Trophoblast cell (in vitro differentiated cells and primary cell): ENCODE results near the gene SHISA5.

Source experiments
- DNase-seq, 2 donors: peaks; one replicate each; pipeline ENCODE4 v3.0.0-alpha.2; 2016
- H2AFZ ChIP-seq: 2 replicates; pipeline ENCODE4 v1.6.1; 2013; ENCODE audit warnings: low read length, moderate library complexity, mild to moderate bottlenecking; ENCODE audit not compliant: insufficient read depth, poor library complexity
- H2AK5ac ChIP-seq: 2 replicates; pipeline ENCODE4 v1.6.1; 2013; ENCODE audit warnings: mild to moderate bottlenecking, low read length
- H2BK120ac ChIP-seq: 2 replicates; pipeline ENCODE4 v1.6.1; 2013; ENCODE audit warnings: low read length, mild to moderate bottlenecking, moderate library complexity; ENCODE audit not compliant: insufficient read depth, poor library complexity
- H2BK12ac ChIP-seq: 2 replicates; pipeline ENCODE4 v1.6.1; 2013; ENCODE audit warnings: mild to moderate bottlenecking, low read length, moderate library complexity
- H2BK5ac ChIP-seq: 2 replicates; pipeline ENCODE4 v1.6.1; 2013; ENCODE audit warnings: low read length, low read depth, moderate library complexity, mild to moderate bottlenecking; ENCODE audit not compliant: poor library complexity
- H3K14ac ChIP-seq: 2 replicates; pipeline ENCODE4 v1.6.1; 2013; ENCODE audit warnings: mild to moderate bottlenecking, low read length
- H3K18ac ChIP-seq: 2 replicates; pipeline ENCODE4 v1.6.1; 2013; ENCODE audit warnings: mild to moderate bottlenecking, low read length
- H3K23ac ChIP-seq: 2 replicates; pipeline ENCODE4 v1.6.1; 2013; ENCODE audit warnings: low read length
- H3K27ac ChIP-seq: 2 replicates; pipeline ENCODE4 v1.5.1; 2013; ENCODE audit warnings: low read depth, mild to moderate bottlenecking, inconsistent platforms, low read length, moderate library complexity
- H3K27me3 ChIP-seq: 2 replicates; pipeline ENCODE4 v1.6.1; 2013; ENCODE audit warnings: inconsistent platforms, mild to moderate bottlenecking, low read length, moderate library complexity; ENCODE audit not compliant: insufficient read depth
- H3K36me3 ChIP-seq, 2 experiments: 1 replicate in 1 of 2; 2 replicates in 1 of 2; pipeline ENCODE4 v1.6.1; 2013; ENCODE audit warnings: low read length in 2 of 2, mild to moderate bottlenecking in 2 of 2, moderate library complexity in 1 of 2; ENCODE audit not compliant: insufficient read depth in 2 of 2, control insufficient read depth in 1 of 2
- H3K4ac ChIP-seq: 2 replicates; pipeline ENCODE4 v1.6.1; 2013; ENCODE audit warnings: low read depth, mild to moderate bottlenecking, low read length, moderate library complexity
- H3K4me1 ChIP-seq, 2 experiments: 1 replicate in 1 of 2; 2 replicates in 1 of 2; pipeline ENCODE4 v1.6.1; 2013; ENCODE audit warnings: low read length in 2 of 2, mild to moderate bottlenecking in 2 of 2, moderate library complexity in 1 of 2; ENCODE audit not compliant: insufficient read depth in 2 of 2, control insufficient read depth in 1 of 2
- H3K4me2 ChIP-seq: 2 replicates; pipeline ENCODE4 v1.6.1; 2013; ENCODE audit warnings: inconsistent platforms, mild to moderate bottlenecking, low read length, moderate library complexity
- H3K4me3 ChIP-seq: 2 replicates; pipeline ENCODE4 v1.5.1; 2013; ENCODE audit warnings: mild to moderate bottlenecking, low read depth, low read length, inconsistent platforms
- H3K79me1 ChIP-seq: one replicate; pipeline ENCODE4 v1.6.1; 2013; ENCODE audit warnings: low read length
- H3K79me2 ChIP-seq: 2 replicates; pipeline ENCODE4 v1.6.1; 2013; ENCODE audit warnings: low read length, mild to moderate bottlenecking; ENCODE audit not compliant: control insufficient read depth, insufficient read depth, poor library complexity
- H3K9ac ChIP-seq: 2 replicates; pipeline ENCODE4 v1.6.1; 2013; ENCODE audit warnings: mild to moderate bottlenecking, low read length
- H3K9me3 ChIP-seq: 2 replicates; pipeline ENCODE4 v1.6.1; 2013; ENCODE audit warnings: low read depth, mild to moderate bottlenecking, control low read depth, inconsistent platforms, low read length; ENCODE audit not compliant: insufficient read depth
- H4K12ac ChIP-seq: 2 replicates; pipeline ENCODE4 v1.6.1; 2013; ENCODE audit warnings: low read depth, mild to moderate bottlenecking, low read length, moderate library complexity
- H4K8ac ChIP-seq: 2 replicates; pipeline ENCODE4 v1.6.1; 2013; ENCODE audit warnings: low read depth, mild to moderate bottlenecking, low read length, moderate library complexity
- H4K91ac ChIP-seq: one replicate; pipeline ENCODE4 v1.6.1; 2013; ENCODE audit warnings: low read depth, mild to moderate bottlenecking, low read length, moderate library complexity
- WGBS: extraction: QIAGEN DNeasy Blood & Tissue Kit; methylation state at CpG from one replicate; pipeline ENCODE4 v1.1.7; 2013; ENCODE audit warnings: missing lambda C conversion rate; ENCODE audit not compliant: insufficient read length, insufficient coverage; ENCODE audit errors: extremely low coverage; 5-methylcytosine and 5-hydroxymethylcytosine counted together

SHISA5 gene

GRCh38 chr3:48477959-48478520 is 25.9 kb downstream of the SHISA5 start:
- no peak overlapping the region for H3K4me3 ChIP-seq
- H3K9ac ChIP-seq: no peak overlapping the region
- no peaks in the 10 kb centered on the region for H3K27me3 ChIP-seq
- no peak overlapping the region for H3K4me2 ChIP-seq
- no peak overlapping the region for H3K23ac ChIP-seq
- no peaks in the 10 kb centered on the region for H3K79me2 ChIP-seq
- H3K4me1 ChIP-seq: peaks cover 3 to 10% of the 10 kb centered on the region in 2 experiments
- H3K36me3 ChIP-seq: peaks cover 15 to 23% of the 10 kb centered on the region in 2 experiments
- H4K12ac ChIP-seq: no peak overlapping the region
- H2BK12ac ChIP-seq: no peak overlapping the region
- no peak overlapping the region for H3K4ac ChIP-seq
- no peak overlapping the region for H2AFZ ChIP-seq
- H4K91ac ChIP-seq: no peak overlapping the region
- H4K8ac ChIP-seq: no peak overlapping the region
- H2AK5ac ChIP-seq: no peak overlapping the region
- H3K9me3 ChIP-seq: no peaks in the 10 kb centered on the region
- no peak overlapping the region for H3K14ac ChIP-seq
- no CpG with 5 or more reads among the region's 9 CpGs for WGBS
- H2BK120ac ChIP-seq: no peak overlapping the region
- no peak overlapping the region for H3K27ac ChIP-seq
- H2BK5ac ChIP-seq: no peak overlapping the region
- H3K79me1 ChIP-seq: peaks cover 6% of the 10 kb centered on the region
- H3K18ac ChIP-seq: no peak overlapping the region
- no peak for DNase-seq

GRCh38 chr3:48476426-48477053 is 27.4 kb downstream of the SHISA5 start:
- Histone ChIP-seq H3K14ac (no peak overlapping the region), H3K4me2 (no peak overlapping the region), H3K4me3 (no peak overlapping the region), H3K27ac (no peak overlapping the region), H3K36me3 (peaks cover 15 to 21% of the 10 kb centered on the region in 2 experiments), H3K23ac (no peak overlapping the region), H4K91ac (no peak overlapping the region), H3K9me3 (no peaks in the 10 kb centered on the region), H2BK5ac (no peak overlapping the region), H3K18ac (no peak overlapping the region), H3K4me1 (peaks cover 3 to 10% of the 10 kb centered on the region in 2 experiments), H2AFZ (no peak overlapping the region), H2BK120ac (no peak overlapping the region), H2AK5ac (no peak overlapping the region), H4K8ac (no peak overlapping the region), H3K79me2 (peaks cover 4% of the 10 kb centered on the region), H3K79me1 (peaks cover 12% of the 10 kb centered on the region), H3K4ac (no peak overlapping the region), H4K12ac (no peak overlapping the region), H2BK12ac (no peak overlapping the region), H3K9ac (no peak overlapping the region), H3K27me3 (no peaks in the 10 kb centered on the region)
- DNase-seq: no peak
- WGBS: no CpG with 5 or more reads among the region's 9 CpGs

- Histone ChIP-seq H4K91ac (no peak overlapping the region), H3K36me3 (peaks cover 18 to 21% of the 10 kb centered on the region in 2 experiments), H3K27ac (no peak overlapping the region), H2BK12ac (no peak overlapping the region), H3K23ac (no peak overlapping the region), H3K79me1 (peaks cover 12% of the 10 kb centered on the region), H3K9me3 (no peaks in the 10 kb centered on the region), H2BK5ac (no peak overlapping the region), H3K9ac (no peak overlapping the region), H4K12ac (peak overlapping the region; percentile 16), H2AK5ac (peak overlapping the region; percentile 64), H2AFZ (no peak overlapping the region), H2BK120ac (no peak overlapping the region), H3K18ac (no peak overlapping the region), H3K14ac (no peak overlapping the region), H4K8ac (no peak overlapping the region), H3K4me1 (peaks cover 9 to 13% of the 10 kb centered on the region in 2 experiments), H3K79me2 (peaks cover 4% of the 10 kb centered on the region), H3K4me3 (no peak overlapping the region), H3K4ac (no peak overlapping the region), H3K27me3 (no peaks in the 10 kb centered on the region), H3K4me2 (no peak overlapping the region)
- WGBS: no CpG with 5 or more reads among the region's 11 CpGs
- no peak for DNase-seq
Measured at GRCh38 chr3:48475188-48475587, 28.8 kb downstream of the SHISA5 start.

GRCh38 chr3:48474619-48475018 is 29.4 kb downstream of the SHISA5 start:
- no peak overlapping the region for H3K4me2 ChIP-seq
- no peaks in the 10 kb centered on the region for H3K9me3 ChIP-seq
- H3K79me1 ChIP-seq: peaks cover 12% of the 10 kb centered on the region
- no peak overlapping the region for H3K27ac ChIP-seq
- no peak overlapping the region for H2AK5ac ChIP-seq
- H3K14ac ChIP-seq: no peak overlapping the region
- H3K4ac ChIP-seq: no peak overlapping the region
- no peak overlapping the region for H3K4me3 ChIP-seq
- H4K91ac ChIP-seq: no peak overlapping the region
- peaks cover 9 to 15% of the 10 kb centered on the region in 2 experiments for H3K4me1 ChIP-seq
- no peak overlapping the region for H3K18ac ChIP-seq
- no CpG with 5 or more reads among the region's 4 CpGs for WGBS
- no peak overlapping the region for H3K23ac ChIP-seq
- H2BK12ac ChIP-seq: no peak overlapping the region
- H2BK120ac ChIP-seq: no peak overlapping the region
- no peak overlapping the region for H3K9ac ChIP-seq
- H2AFZ ChIP-seq: no peak overlapping the region
- no peak overlapping the region for H2BK5ac ChIP-seq
- peaks cover 4% of the 10 kb centered on the region for H3K79me2 ChIP-seq
- H3K36me3 ChIP-seq: peaks cover 19 to 21% of the 10 kb centered on the region in 2 experiments
- DNase-seq: peak in 1 of 2 donors; percentile 9
- H3K27me3 ChIP-seq: no peaks in the 10 kb centered on the region
- no peak overlapping the region for H4K8ac ChIP-seq
- peak overlapping the region; percentile 7 for H4K12ac ChIP-seq
